GM12801 (cell line): ENCODE data around the gene CNPPD1.

Experiments used
- TF ChIP-seq, protein P1 (sequence below): IDR thresholded peaks from one replicate; pipeline ENCODE4 v1.5.1; 2011; ENCODE audit warnings: control low read depth; ENCODE audit not compliant: insufficient read length; ENCODE audit errors: extremely low read depth

CNPPD1 gene

DNA sequence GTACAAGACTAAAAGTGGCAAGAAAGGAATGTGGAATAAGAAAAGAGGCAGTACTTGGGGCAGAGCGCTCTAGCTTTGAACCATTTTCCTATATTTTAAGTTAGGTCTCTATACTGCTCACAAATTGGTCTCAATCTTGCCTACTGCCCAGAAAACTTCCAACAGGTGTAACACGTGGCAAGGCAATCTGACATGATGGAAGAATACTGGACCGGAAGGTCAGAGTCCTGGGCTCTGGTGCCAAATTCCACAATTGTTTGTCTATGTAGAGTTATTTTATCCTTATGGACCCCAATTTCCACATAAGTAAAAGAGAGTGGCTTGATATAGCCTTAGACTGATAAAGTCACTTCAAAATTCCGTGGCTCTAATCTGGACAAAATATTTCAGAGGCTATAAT is 45.0 kb downstream of the CNPPD1 start:
- TF ChIP-seq, protein P1, sequence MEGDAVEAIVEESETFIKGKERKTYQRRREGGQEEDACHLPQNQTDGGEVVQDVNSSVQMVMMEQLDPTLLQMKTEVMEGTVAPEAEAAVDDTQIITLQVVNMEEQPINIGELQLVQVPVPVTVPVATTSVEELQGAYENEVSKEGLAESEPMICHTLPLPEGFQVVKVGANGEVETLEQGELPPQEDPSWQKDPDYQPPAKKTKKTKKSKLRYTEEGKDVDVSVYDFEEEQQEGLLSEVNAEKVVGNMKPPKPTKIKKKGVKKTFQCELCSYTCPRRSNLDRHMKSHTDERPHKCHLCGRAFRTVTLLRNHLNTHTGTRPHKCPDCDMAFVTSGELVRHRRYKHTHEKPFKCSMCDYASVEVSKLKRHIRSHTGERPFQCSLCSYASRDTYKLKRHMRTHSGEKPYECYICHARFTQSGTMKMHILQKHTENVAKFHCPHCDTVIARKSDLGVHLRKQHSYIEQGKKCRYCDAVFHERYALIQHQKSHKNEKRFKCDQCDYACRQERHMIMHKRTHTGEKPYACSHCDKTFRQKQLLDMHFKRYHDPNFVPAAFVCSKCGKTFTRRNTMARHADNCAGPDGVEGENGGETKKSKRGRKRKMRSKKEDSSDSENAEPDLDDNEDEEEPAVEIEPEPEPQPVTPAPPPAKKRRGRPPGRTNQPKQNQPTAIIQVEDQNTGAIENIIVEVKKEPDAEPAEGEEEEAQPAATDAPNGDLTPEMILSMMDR = no peak

GRCh38 chr2:219131327-219131726 is 45.4 kb downstream of the CNPPD1 start:
- TF ChIP-seq, protein P1 = no peak

DNA sequence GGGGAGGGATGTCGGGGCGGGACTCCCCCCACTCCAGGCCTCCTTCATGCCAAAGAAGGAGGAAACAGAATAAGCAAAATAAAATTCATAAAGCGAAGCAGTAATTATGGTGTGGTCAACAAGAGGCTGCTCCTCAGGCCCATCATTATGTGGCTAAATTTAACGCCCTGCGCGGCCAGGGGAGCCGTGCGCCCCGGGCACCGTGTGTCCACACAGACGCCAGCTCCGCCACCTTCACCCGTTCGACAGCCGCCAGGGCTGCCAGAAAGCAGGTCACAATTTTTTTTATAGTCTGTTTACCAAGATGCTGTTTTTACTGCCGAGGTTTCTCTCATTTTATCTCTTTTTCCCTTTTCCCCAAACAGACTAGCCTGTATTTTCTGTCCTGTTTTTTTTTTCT is 47.1 kb downstream of the CNPPD1 start:
- TF ChIP-seq, protein P1 = no peak

DNA sequence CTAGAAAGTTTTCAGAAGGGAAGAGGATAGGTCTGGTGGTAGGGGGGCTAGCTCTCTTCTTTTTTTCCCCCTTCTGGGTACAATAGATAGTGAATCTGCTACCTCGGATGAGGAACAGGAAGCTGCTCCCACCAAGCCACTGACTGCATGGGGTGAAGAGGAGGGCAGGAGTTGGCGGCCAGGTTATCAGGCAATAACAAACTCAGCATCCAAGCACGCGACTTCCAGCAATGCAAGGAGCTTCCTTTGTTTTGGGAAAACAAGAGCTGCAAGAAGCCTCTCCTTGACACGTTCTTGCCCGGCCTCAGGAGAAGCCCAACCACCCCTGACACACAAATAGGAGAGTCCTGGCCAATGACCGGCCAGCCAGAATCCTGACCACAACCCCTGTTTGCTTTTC is 48.3 kb downstream of the CNPPD1 start:
- TF ChIP-seq, protein P1 = no peak

GRCh38 chr2:219127037-219127635 is 49.6 kb downstream of the CNPPD1 start:
- TF ChIP-seq, protein P1 = no peak

- TF ChIP-seq, protein P1 = no peak
Observed at GRCh38 chr2:219126555-219126954, 50.2 kb downstream of the CNPPD1 start.

DNA sequence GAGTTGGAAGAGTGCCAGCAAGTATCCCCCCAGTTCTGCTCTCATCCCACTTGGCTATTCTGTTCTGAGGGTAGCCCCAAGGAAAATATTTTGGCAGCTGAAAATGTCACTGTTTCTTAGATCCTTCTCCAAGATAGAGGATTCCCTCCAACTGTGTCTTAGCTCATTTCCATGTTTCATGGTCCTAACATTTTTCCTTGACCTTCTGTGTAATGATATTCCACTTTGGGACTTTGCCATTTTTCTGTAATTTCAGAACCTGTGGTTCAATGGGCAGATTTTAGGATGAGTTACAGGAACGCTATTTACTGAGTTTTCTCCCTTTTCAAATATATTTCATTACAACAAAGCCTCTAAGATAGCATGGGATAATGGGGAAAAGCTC is 50.8 kb downstream of the CNPPD1 start:
- TF ChIP-seq, protein P1 = no peak
